T-cell (primary cell): ENCODE measurements around the gene BAIAP2. TPM values are rescaled to one million over a fixed set of nuclear protein-coding genes. Genes with fewer than 3 reads are reported as not detected.

Source experiments
- ATAC-seq, 4 experiments: fragments of 200-7000 bp in 3 of 4; fragments of 150-1000 bp in 1 of 4; cut with Tn5 transposase; replicated peaks in 1 of 4; 1 replicate in 3 of 4; 2 replicates in 1 of 4; pipeline ENCODE4 v1.10.0; 2021; ENCODE audit warnings: moderate library complexity in 3 of 4, mild to moderate bottlenecking in 2 of 4, moderate number of reproducible peaks in 1 of 4
- CTCF ChIA-PET, 2 donors: fragments of 300-600 bp; sonication (Branson Sonifier 250); formaldehyde crosslinking; loops; one replicate each; lab custom pipeline; 2022; ENCODE audit warnings: antibody characterized with exemption in 2 of 2; lab: Charles Lee
- POLR2A ChIA-PET, 2 donors: fragments of 300-600 bp; sonication (Branson Sonifier 250); formaldehyde crosslinking; loops; one replicate each; lab custom pipeline; 2022; ENCODE audit warnings: antibody characterized with exemption in 2 of 2; lab: Charles Lee
- DNase-seq, 35 experiments: peaks; one replicate each; pipeline versions ENCODE4 v3.0.0 to v3.0.0-alpha.2; 2013 to 2023
- H3K27ac ChIP-seq: one replicate; pipeline ENCODE4 v1.5.1; 2013; ENCODE audit warnings: low read length
- H3K27me3 ChIP-seq, 2 experiments: replicated peaks in 1 of 2; 1 replicate in 1 of 2; 2 replicates in 1 of 2; pipeline versions ENCODE4 v1.6.1 to v1.7.0; 2013; ENCODE audit warnings: low read length in 1 of 2, mixed read lengths in 1 of 2; ENCODE audit not compliant: control insufficient read depth in 2 of 2, insufficient read depth in 2 of 2; ENCODE audit errors: extremely low read depth in 1 of 2
- H3K36me3 ChIP-seq, 2 donors: 1 replicate in 1 of 2; 2 replicates in 1 of 2; pipeline versions ENCODE4 v1.6.1 to v1.7.0; 2013; ENCODE audit warnings: low read length in 1 of 2; ENCODE audit not compliant: control insufficient read depth in 2 of 2, insufficient read depth in 1 of 2; ENCODE audit errors: extremely low read depth in 1 of 2
- H3K4me1 ChIP-seq, 2 experiments: 1 replicate in 1 of 2; 2 replicates in 1 of 2; pipeline versions ENCODE4 v1.6.1 to v1.7.0; 2013; ENCODE audit warnings: low read length in 2 of 2, mixed read lengths in 1 of 2; ENCODE audit not compliant: insufficient read depth in 2 of 2, control insufficient read depth in 1 of 2; ENCODE audit errors: extremely low read depth in 1 of 2
- H3K4me3 ChIP-seq, 2 donors: 1 replicate in 1 of 2; 2 replicates in 1 of 2; pipeline versions ENCODE4 v1.5.1 to v1.7.0; 2013; ENCODE audit warnings: mild to moderate bottlenecking in 2 of 2, low read length in 1 of 2, moderate library complexity in 1 of 2; ENCODE audit not compliant: control insufficient read depth in 1 of 2; ENCODE audit errors: extremely low read depth in 1 of 2
- H3K9me3 ChIP-seq: 2 replicates; pipeline ENCODE4 v1.7.0; 2013
- H3K27ac Mint-ChIP-seq, 2 donors: one replicate each; pipeline ENCODE4 v1.8.0; 2020 to 2021; ENCODE audit warnings: mild to moderate bottlenecking in 2 of 2, mixed read lengths in 2 of 2
- H3K27me3 Mint-ChIP-seq, 2 donors: one replicate each; pipeline ENCODE4 v1.8.0; 2021 to 2022; ENCODE audit warnings: mixed read lengths in 2 of 2
- H3K36me3 Mint-ChIP-seq: one replicate; pipeline ENCODE4 v1.8.0; 2021; ENCODE audit warnings: mixed read lengths
- H3K4me1 Mint-ChIP-seq, 3 donors: one replicate each; pipeline ENCODE4 v1.8.0; 2020 to 2022; ENCODE audit warnings: mixed read lengths in 3 of 3, mild to moderate bottlenecking in 1 of 3
- H3K4me3 Mint-ChIP-seq, 3 donors: one replicate each; pipeline ENCODE4 v1.8.0; 2020 to 2022; ENCODE audit warnings: mild to moderate bottlenecking in 3 of 3, mixed read lengths in 3 of 3, moderate library complexity in 3 of 3
- H3K9me3 Mint-ChIP-seq, 3 donors: one replicate each; pipeline ENCODE4 v1.8.0; 2020 to 2022; ENCODE audit warnings: mixed read lengths in 3 of 3
- WGBS: methylation state at CpG from one replicate; pipeline ENCODE4 v1.1.5; 2013; ENCODE audit warnings: missing lambda C conversion rate; ENCODE audit not compliant: insufficient coverage; 5-methylcytosine and 5-hydroxymethylcytosine counted together
- total RNA-seq, 35 experiments: library from RNA in 6 of 35; stranded (reverse) in 6 of 35; fragments of 120-200 nt in 1 of 35; gene quantifications; one replicate each; pipeline versions ENCODE4 v1.2.1 to v1.2.4 and lab custom pipeline; 2013 to 2026

Gene BAIAP2
- total RNA-seq, 5 donors from 2014 or later (not counting 1 experiment from before 2014, with no cell fraction given) = 6.3 to 12.0 (median 10.1) TPM

GRCh38 chr17:81132770-81133723 is 98.1 kb downstream of the BAIAP2 start:
- Mint-ChIP-seq H3K36me3 (no peaks in the 10 kb centered on the region), H3K27ac (no peak overlapping the region), H3K27me3 (no peaks in the 10 kb centered on the region), H3K4me1 (no peaks in the 10 kb centered on the region), H3K4me3 (no peak overlapping the region), H3K9me3 (no peaks in the 10 kb centered on the region)
- CTCF ChIA-PET = no interaction called here
- no peak overlapping the region for H3K27ac ChIP-seq
- H3K36me3 ChIP-seq = no peaks in the 10 kb centered on the region
- H3K9me3 ChIP-seq = no peaks in the 10 kb centered on the region
- 84% methylated on average over 10 of the region's 22 CpGs for WGBS
- ATAC-seq (no peak), DNase-seq (no peak)
- H3K4me3 ChIP-seq = no peak overlapping the region
- no peaks in the 10 kb centered on the region for H3K4me1 ChIP-seq
- peaks cover 0 to 8% of the 10 kb centered on the region in 2 experiments for H3K27me3 ChIP-seq
- POLR2A ChIA-PET = no interaction called here

GRCh38 chr17:81134064-81134781 is 99.3 kb downstream of the BAIAP2 start:
- no peaks in the 10 kb centered on the region for H3K9me3 Mint-ChIP-seq

DNA sequence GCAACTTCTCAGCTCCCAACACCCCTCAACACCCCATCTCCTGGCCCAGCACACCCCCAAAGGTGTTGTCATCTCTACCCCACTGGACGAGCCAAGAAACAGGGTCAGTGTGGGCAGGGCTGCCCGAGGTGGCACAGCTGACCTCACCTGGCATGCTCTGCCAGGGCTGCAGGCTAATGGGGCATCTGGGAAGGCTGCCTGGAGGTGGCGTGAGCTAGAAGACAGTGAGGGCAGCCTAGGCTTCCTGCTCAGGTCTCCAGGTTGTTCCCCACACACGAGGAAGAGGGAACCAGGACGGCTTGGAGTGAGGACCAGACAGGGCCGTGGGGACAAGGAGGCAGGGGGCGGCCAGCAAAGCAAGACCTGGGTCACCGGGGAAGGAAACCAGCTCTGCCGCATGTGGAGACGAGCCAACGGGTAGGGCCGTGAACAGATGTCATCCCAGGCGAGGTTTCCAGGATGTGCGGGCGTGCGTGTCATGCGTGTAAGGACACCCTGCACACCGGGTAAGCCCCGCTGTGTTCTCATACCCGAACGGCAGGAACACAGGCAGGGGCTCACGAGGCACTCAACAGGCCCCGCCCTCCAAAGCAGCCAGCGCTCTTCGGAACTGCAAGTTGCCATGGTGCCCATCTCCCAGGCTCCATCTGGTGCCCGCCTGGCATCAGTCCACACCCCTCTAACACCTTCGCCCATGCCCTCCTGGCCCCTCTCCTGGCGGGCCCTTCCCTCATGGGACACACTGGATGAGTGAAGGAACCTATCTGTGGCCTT is 100.7 kb downstream of the BAIAP2 start:
- ATAC-seq = no peak
- H3K36me3 Mint-ChIP-seq = no peaks in the 10 kb centered on the region
- DNase-seq = no peak
- 86% methylated on average over 27 of the region's 28 CpGs for WGBS
- no peak overlapping the region for H3K27ac Mint-ChIP-seq
- H3K4me1 Mint-ChIP-seq = no peaks in the 10 kb centered on the region
- H3K27ac ChIP-seq = no peak overlapping the region
- peaks cover 0 to 11% of the 10 kb centered on the region in 2 experiments for H3K27me3 ChIP-seq
- no peaks in the 10 kb centered on the region for H3K4me1 ChIP-seq
- POLR2A ChIA-PET = no interaction called here
- H3K27me3 Mint-ChIP-seq = peaks cover 0 to 3% of the 10 kb centered on the region in 2 donors
- H3K4me3 ChIP-seq = no peak overlapping the region
- H3K9me3 ChIP-seq = no peaks in the 10 kb centered on the region
- H3K4me3 Mint-ChIP-seq = no peak overlapping the region
- CTCF ChIA-PET = no interaction called here
- no peaks in the 10 kb centered on the region for H3K36me3 ChIP-seq
- H3K9me3 Mint-ChIP-seq = no peaks in the 10 kb centered on the region

More at GRCh38 chr17:81134064-81134781, 99.3 kb downstream of the BAIAP2 start:
- Histone ChIP-seq H3K4me1 (no peaks in the 10 kb centered on the region), H3K4me3 (no peak overlapping the region), H3K36me3 (no peaks in the 10 kb centered on the region), H3K27ac (no peak overlapping the region), H3K27me3 (peaks cover 0 to 8% of the 10 kb centered on the region in 2 experiments), H3K9me3 (no peaks in the 10 kb centered on the region)
- H3K36me3 Mint-ChIP-seq = no peaks in the 10 kb centered on the region
- DNase-seq (no peak), ATAC-seq (no peak)
- 84% methylated on average over 25 of the region's 28 CpGs for WGBS
- no peaks in the 10 kb centered on the region for H3K27me3 Mint-ChIP-seq
- no peak overlapping the region for H3K27ac Mint-ChIP-seq
- CTCF ChIA-PET = no interaction called here
- no peak overlapping the region for H3K4me3 Mint-ChIP-seq
- H3K4me1 Mint-ChIP-seq = no peaks in the 10 kb centered on the region
- POLR2A ChIA-PET = no interaction called here

DNA sequence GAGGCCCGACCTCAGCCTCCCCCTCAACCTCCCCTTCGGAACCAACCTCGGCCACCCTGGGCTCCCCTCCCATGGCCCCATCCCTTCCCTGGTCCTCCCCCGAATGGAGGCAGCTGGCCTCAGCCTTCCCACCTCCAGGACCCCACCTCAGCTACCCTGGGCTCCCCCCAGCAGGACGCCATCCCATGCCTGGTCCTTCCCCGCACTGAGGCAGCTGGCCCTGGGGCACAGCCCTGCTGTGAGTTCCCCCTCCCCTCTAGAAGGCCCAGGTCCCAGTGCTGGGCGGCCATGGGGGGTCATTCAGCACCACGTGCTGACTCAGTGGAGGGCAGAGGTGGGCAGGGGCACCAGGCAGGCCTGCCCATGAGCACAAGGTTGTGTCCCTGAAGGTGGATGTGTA is 101.4 kb downstream of the BAIAP2 start:
- Histone ChIP-seq H3K4me1 (no peaks in the 10 kb centered on the region), H3K9me3 (no peaks in the 10 kb centered on the region), H3K27ac (no peak overlapping the region), H3K27me3 (peaks cover 0 to 10% of the 10 kb centered on the region in 2 experiments), H3K4me3 (no peak overlapping the region), H3K36me3 (no peaks in the 10 kb centered on the region)
- peaks cover 0 to 3% of the 10 kb centered on the region in 2 donors for H3K27me3 Mint-ChIP-seq
- POLR2A ChIA-PET = interaction anchor here in 1 of 2 donors (0.5 kb wide), 1 partner anchor 178 kb away, joined by 6 read pairs; no protein-coding TSS in a partner anchor
- H3K9me3 Mint-ChIP-seq = no peaks in the 10 kb centered on the region
- DNase-seq (no peak), ATAC-seq (no peak)
- no peaks in the 10 kb centered on the region for H3K36me3 Mint-ChIP-seq
- no peak overlapping the region for H3K4me3 Mint-ChIP-seq
- H3K4me1 Mint-ChIP-seq = no peaks in the 10 kb centered on the region
- H3K27ac Mint-ChIP-seq = no peak overlapping the region
- WGBS = 73% methylated on average over 8 of the region's 8 CpGs
- CTCF ChIA-PET = no interaction called here

DNA sequence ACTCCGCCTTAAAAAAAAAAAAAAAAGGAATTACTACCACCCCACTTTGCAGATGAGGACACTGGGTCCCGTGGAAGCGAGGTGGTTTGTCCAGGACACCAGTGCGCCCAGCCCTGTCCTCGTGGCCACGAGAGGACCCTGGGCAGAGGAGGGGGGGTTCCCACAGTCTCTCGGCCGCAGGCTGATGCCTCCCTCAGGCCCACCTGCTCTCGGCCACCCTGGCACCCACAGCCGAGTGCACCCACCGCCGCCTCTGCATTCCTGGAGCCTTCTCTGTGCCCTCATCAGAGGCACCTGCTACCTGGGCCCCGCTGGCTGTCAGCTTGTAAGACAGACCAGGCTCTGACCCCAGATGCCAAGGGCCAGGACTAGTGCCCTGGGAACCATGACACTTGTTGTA is 102.3 kb downstream of the BAIAP2 start:
- CTCF ChIA-PET = no interaction called here
- no peak overlapping the region for H3K27ac Mint-ChIP-seq
- H3K27me3 Mint-ChIP-seq = peaks cover 0 to 3% of the 10 kb centered on the region in 2 donors
- 92% methylated on average over 10 of the region's 13 CpGs for WGBS
- H3K36me3 Mint-ChIP-seq = no peaks in the 10 kb centered on the region
- Histone ChIP-seq H3K4me1 (no peaks in the 10 kb centered on the region), H3K27me3 (peaks cover 0 to 14% of the 10 kb centered on the region in 2 experiments), H3K9me3 (no peaks in the 10 kb centered on the region), H3K4me3 (no peak overlapping the region), H3K27ac (no peak overlapping the region), H3K36me3 (no peaks in the 10 kb centered on the region)
- DNase-seq (no peak), ATAC-seq (no peak)
- no peaks in the 10 kb centered on the region for H3K9me3 Mint-ChIP-seq
- POLR2A ChIA-PET = no interaction called here
- no peak overlapping the region for H3K4me3 Mint-ChIP-seq
- no peaks in the 10 kb centered on the region for H3K4me1 Mint-ChIP-seq

- DNase-seq = no peak
- peaks cover 0 to 20% of the 10 kb centered on the region in 2 experiments for H3K27me3 ChIP-seq
- no peaks in the 10 kb centered on the region for H3K4me1 ChIP-seq
- ChIA-PET POLR2A (no interaction called here), CTCF (no interaction called here)
- no peaks in the 10 kb centered on the region for H3K4me1 Mint-ChIP-seq
- no peak overlapping the region for H3K4me3 Mint-ChIP-seq
- H3K9me3 ChIP-seq = no peaks in the 10 kb centered on the region
- H3K27me3 Mint-ChIP-seq = peaks cover 0 to 3% of the 10 kb centered on the region in 2 donors
- H3K9me3 Mint-ChIP-seq = no peaks in the 10 kb centered on the region
- no peak overlapping the region for H3K27ac ChIP-seq
- no peaks in the 10 kb centered on the region for H3K36me3 Mint-ChIP-seq
- no peak overlapping the region for H3K4me3 ChIP-seq
- WGBS = 88% methylated on average over 15 of the region's 15 CpGs
- no peaks in the 10 kb centered on the region for H3K36me3 ChIP-seq
- H3K27ac Mint-ChIP-seq = no peak overlapping the region
- no peak for ATAC-seq
Observed at GRCh38 chr17:81138083-81138482, 103.1 kb downstream of the BAIAP2 start.
